Endothelial cell (in vitro differentiated cells): ENCODE data around the gene HMCN2. TPM values are rescaled to one million over a fixed set of nuclear protein-coding genes. Genes with fewer than 3 reads are reported as not detected.

ENCODE experiments used
- DNase-seq: peaks from one replicate; pipeline ENCODE4 v3.0.0; 2021; ENCODE audit warnings: low spot score
- H3K27ac Mint-ChIP-seq: one replicate; pipeline ENCODE4 v1.8.0; 2021; ENCODE audit warnings: mixed read lengths, inconsistent platforms; ENCODE audit not compliant: unreplicated experiment
- H3K27me3 Mint-ChIP-seq: one replicate; pipeline ENCODE4 v1.8.0; 2021; ENCODE audit warnings: mild to moderate bottlenecking, moderate library complexity, mixed read lengths, inconsistent platforms; ENCODE audit not compliant: unreplicated experiment
- H3K36me3 Mint-ChIP-seq: one replicate; pipeline ENCODE4 v1.8.0; 2021; ENCODE audit warnings: mild to moderate bottlenecking, low read depth, mixed read lengths, inconsistent platforms; ENCODE audit not compliant: unreplicated experiment
- H3K4me1 Mint-ChIP-seq: one replicate; pipeline ENCODE4 v1.8.0; 2021; ENCODE audit warnings: mild to moderate bottlenecking, mixed read lengths, inconsistent platforms; ENCODE audit not compliant: unreplicated experiment
- H3K4me3 Mint-ChIP-seq: one replicate; pipeline ENCODE4 v1.8.0; 2021; ENCODE audit warnings: mild to moderate bottlenecking, mixed read lengths, inconsistent platforms; ENCODE audit not compliant: unreplicated experiment
- H3K9me3 Mint-ChIP-seq: one replicate; pipeline ENCODE4 v1.8.0; 2021; ENCODE audit warnings: mixed read lengths, inconsistent platforms; ENCODE audit not compliant: unreplicated experiment
- CTCF ChIP-seq: fragments of 200-600 bp; sonication (generic); IDR thresholded peaks from one replicate; pipeline ENCODE4 v1.5.0; 2021; ENCODE audit warnings: antibody characterized with exemption; ENCODE audit not compliant: unreplicated experiment
- total RNA-seq: library from RNA; stranded (reverse); fragmentation: NEBNext Ultra II Directional; extraction: Animal tissue kit (Norgen Biotek cat#: 25700); gene quantifications from one replicate; pipeline ENCODE4 v1.2.1, GENCODE V29; 2021; ENCODE audit not compliant: unreplicated experiment

HMCN2 gene
- total RNA-seq, 1 donor from 2014 or later = 29.6 TPM

DNA sequence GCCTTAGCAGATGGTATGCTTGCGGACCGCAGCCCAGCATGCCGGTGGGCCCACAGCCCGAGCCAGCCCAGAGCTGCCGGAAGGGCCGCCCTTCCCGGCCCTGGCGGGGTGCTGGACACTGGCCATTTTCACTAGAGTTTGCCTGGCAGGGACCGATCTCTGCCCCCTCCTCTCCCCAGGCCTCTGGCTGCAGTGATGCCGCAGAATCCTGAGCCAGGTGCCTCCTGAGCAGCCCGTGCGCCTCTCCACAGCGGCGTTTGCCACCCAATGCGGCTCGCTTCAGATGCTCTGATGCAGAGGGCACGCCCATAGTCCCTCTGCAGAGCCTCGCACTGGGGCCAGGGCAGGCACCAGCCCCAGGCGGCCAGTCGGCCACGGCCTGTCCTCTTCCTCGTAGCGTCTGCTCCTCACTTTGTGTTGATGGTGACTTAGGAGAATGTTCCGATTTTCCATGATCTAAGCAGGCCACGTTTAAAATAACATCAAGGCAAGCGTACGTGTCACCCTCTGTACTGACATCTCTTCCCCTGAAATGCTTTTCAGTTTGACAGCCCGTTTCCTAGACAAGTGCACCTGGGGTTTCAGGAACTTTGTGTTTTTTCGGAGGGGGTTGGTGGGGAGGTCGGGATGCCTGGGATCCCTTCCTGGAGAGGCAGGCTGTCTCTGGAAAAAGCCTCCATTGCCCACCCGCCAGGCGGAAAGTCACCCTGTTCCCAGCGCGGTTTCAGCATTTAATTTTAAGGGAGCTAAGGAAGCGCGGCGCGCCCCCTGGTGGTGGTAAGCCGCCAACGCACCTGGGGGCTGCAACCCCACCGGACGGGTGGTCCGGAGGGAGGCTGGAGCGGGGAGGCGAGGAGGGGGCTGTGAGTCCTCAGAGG is 29.8 kb upstream of the HMCN2 start:
- peak; percentile 76 for DNase-seq
- H3K36me3 Mint-ChIP-seq = no peaks in the 10 kb centered on the region
- no peaks in the 10 kb centered on the region for H3K27me3 Mint-ChIP-seq
- no peaks in the 10 kb centered on the region for H3K9me3 Mint-ChIP-seq
- no peak overlapping the region for H3K27ac Mint-ChIP-seq
- peaks cover 12% of the 10 kb centered on the region for H3K4me1 Mint-ChIP-seq
- TF ChIP-seq CTCF = peak; percentile 100
- H3K4me3 Mint-ChIP-seq = no peak overlapping the region

- H3K27ac Mint-ChIP-seq = no peak overlapping the region
- H3K27me3 Mint-ChIP-seq = no peaks in the 10 kb centered on the region
- H3K36me3 Mint-ChIP-seq = no peaks in the 10 kb centered on the region
- H3K4me3 Mint-ChIP-seq = no peak overlapping the region
- no peaks in the 10 kb centered on the region for H3K9me3 Mint-ChIP-seq
- DNase-seq = no peak
- peak; percentile 68 for TF ChIP-seq CTCF
- peaks cover 14% of the 10 kb centered on the region for H3K4me1 Mint-ChIP-seq
Measured at GRCh38 chr9:130236436-130236985, 29.0 kb upstream of the HMCN2 start.

DNA sequence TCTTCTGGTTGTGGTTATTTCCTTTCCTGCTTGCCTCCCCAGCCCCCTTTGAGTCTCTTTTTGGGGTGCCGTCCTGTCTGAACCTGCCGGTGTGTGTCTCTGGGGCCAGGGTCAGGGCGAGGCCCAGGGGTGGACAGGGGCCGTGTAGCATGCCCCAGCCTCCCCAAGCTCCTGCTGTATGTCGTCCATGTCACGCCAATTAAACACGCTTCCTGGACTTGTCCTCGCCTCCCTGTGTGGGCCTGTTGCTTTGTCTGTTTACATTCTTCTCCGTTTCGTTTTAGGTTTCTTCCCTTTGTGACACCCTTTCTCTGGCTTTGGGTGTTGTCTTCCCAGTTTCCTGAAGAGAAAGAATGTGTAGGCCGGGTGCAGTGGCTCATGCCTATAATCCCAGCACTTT is 28.5 kb upstream of the HMCN2 start:
- Mint-ChIP-seq H3K4me1 (peaks cover 16% of the 10 kb centered on the region), H3K27me3 (no peaks in the 10 kb centered on the region), H3K36me3 (no peaks in the 10 kb centered on the region), H3K9me3 (no peaks in the 10 kb centered on the region), H3K4me3 (no peak overlapping the region), H3K27ac (peak overlapping the region; percentile 58)
- no peak for DNase-seq
- no peak for TF ChIP-seq CTCF

GRCh38 chr9:130237763-130238524 is 27.6 kb upstream of the HMCN2 start:
- DNase-seq = no peak
- no peaks in the 10 kb centered on the region for H3K27me3 Mint-ChIP-seq
- TF ChIP-seq CTCF = no peak
- H3K9me3 Mint-ChIP-seq = no peaks in the 10 kb centered on the region
- peaks cover 20% of the 10 kb centered on the region for H3K4me1 Mint-ChIP-seq
- no peak overlapping the region for H3K27ac Mint-ChIP-seq
- no peaks in the 10 kb centered on the region for H3K36me3 Mint-ChIP-seq
- no peak overlapping the region for H3K4me3 Mint-ChIP-seq
